CD14-positive monocyte (primary cell): ENCODE data around the gene ABCB8. TPM values are rescaled to one million over a fixed set of nuclear protein-coding genes. Genes with fewer than 3 reads are reported as not detected.
A peak's percentile ranks its signal among the peaks of the same experiment; 100 is the strongest.

ENCODE experiments used
- DNase-seq, 3 donors: peaks; one replicate each; pipeline ENCODE4 v3.0.0-alpha.2; 2011 to 2022
- H2AFZ ChIP-seq: 2 replicates; pipeline ENCODE4 v1.6.0; 2012; ENCODE audit warnings: mild to moderate bottlenecking, low read depth, low read length, inconsistent platforms; ENCODE audit not compliant: insufficient read depth, poor library complexity, severe bottlenecking
- H3K27ac ChIP-seq, 2 donors: 1 replicate in 1 of 2; 2 replicates in 1 of 2; pipeline ENCODE4 v1.5.1; 2012 to 2013; ENCODE audit warnings: low read length in 2 of 2, control low read depth in 1 of 2, inconsistent platforms in 1 of 2, low read depth in 1 of 2, mild to moderate bottlenecking in 1 of 2
- H3K27me3 ChIP-seq, 2 donors: one replicate each; pipeline versions ENCODE4 v1.6.0 to v1.6.1; 2011 to 2013; ENCODE audit warnings: low read length in 2 of 2; ENCODE audit not compliant: control insufficient read depth in 2 of 2, insufficient read depth in 2 of 2
- H3K36me3 ChIP-seq, 2 donors: replicated peaks in 1 of 2; 1 replicate in 1 of 2; 2 replicates in 1 of 2; pipeline versions ENCODE4 v1.5.1 to v1.6.1; 2012 to 2013; ENCODE audit warnings: low read length in 2 of 2, control low read depth in 1 of 2, inconsistent platforms in 1 of 2, mild to moderate bottlenecking in 1 of 2; ENCODE audit not compliant: insufficient read depth in 2 of 2, control insufficient read depth in 1 of 2
- H3K4me1 ChIP-seq, 2 donors: 1 replicate in 1 of 2; 2 replicates in 1 of 2; pipeline versions ENCODE4 v1.5.1 to v1.6.1; 2012 to 2013; ENCODE audit warnings: low read length in 2 of 2, control low read depth in 1 of 2, inconsistent platforms in 1 of 2, mild to moderate bottlenecking in 1 of 2, moderate library complexity in 1 of 2; ENCODE audit not compliant: insufficient read depth in 2 of 2, control insufficient read depth in 1 of 2
- H3K4me2 ChIP-seq: replicated peaks from 2 replicates; pipeline ENCODE3; 2012; ENCODE audit warnings: low read length, moderate library complexity, mild to moderate bottlenecking; ENCODE audit not compliant: poor library complexity, severe bottlenecking; ENCODE audit errors: extremely low read depth
- H3K4me3 ChIP-seq, 3 experiments: fragments of 200-600 bp in 1 of 3; sonication (generic) in 1 of 3; replicated peaks in 1 of 3; 1 replicate in 2 of 3; 2 replicates in 1 of 3; pipeline ENCODE4 v1.5.1; 2011 to 2013; ENCODE audit warnings: low read length in 3 of 3, mild to moderate bottlenecking in 3 of 3, control low read depth in 2 of 3, low read depth in 2 of 3, inconsistent platforms in 1 of 3, moderate library complexity in 1 of 3
- H3K79me2 ChIP-seq: 2 replicates; pipeline ENCODE4 v1.6.0; 2012; ENCODE audit warnings: mild to moderate bottlenecking, control low read depth, inconsistent platforms, low read length, moderate library complexity; ENCODE audit not compliant: insufficient read depth
- H3K9ac ChIP-seq: 2 replicates; pipeline ENCODE4 v1.6.0; 2017; ENCODE audit warnings: low read length, mild to moderate bottlenecking; ENCODE audit not compliant: insufficient read depth, poor library complexity, severe bottlenecking
- H3K9me3 ChIP-seq, 2 donors: replicated peaks in 1 of 2; 1 replicate in 1 of 2; 2 replicates in 1 of 2; pipeline versions ENCODE4 v1.5.1 to v1.6.1; 2012 to 2013; ENCODE audit warnings: low read length in 2 of 2, control low read depth in 1 of 2; ENCODE audit not compliant: control insufficient read depth in 1 of 2, insufficient read depth in 1 of 2
- H4K20me1 ChIP-seq: 2 replicates; pipeline ENCODE4 v1.6.0; 2012; ENCODE audit warnings: mild to moderate bottlenecking, low read length, control low read depth, moderate library complexity; ENCODE audit not compliant: insufficient read depth
- H3K27ac Mint-ChIP-seq, 7 donors: one replicate each; pipeline ENCODE4 v1.8.0; 2020; ENCODE audit warnings: mild to moderate bottlenecking in 7 of 7, mixed read lengths in 7 of 7, moderate library complexity in 6 of 7, inconsistent platforms in 2 of 7
- H3K27me3 Mint-ChIP-seq, 3 donors: one replicate each; pipeline ENCODE4 v1.8.0; 2021 to 2022; ENCODE audit warnings: low read depth in 3 of 3, mild to moderate bottlenecking in 3 of 3, mixed read lengths in 3 of 3, moderate library complexity in 3 of 3, inconsistent platforms in 1 of 3
- H3K36me3 Mint-ChIP-seq, 2 donors: one replicate each; pipeline ENCODE4 v1.8.0; 2020; ENCODE audit warnings: mixed read lengths in 2 of 2, inconsistent platforms in 1 of 2, mild to moderate bottlenecking in 1 of 2
- H3K4me1 Mint-ChIP-seq: one replicate; pipeline ENCODE4 v1.8.0; 2020; ENCODE audit warnings: mild to moderate bottlenecking, mixed read lengths
- H3K4me3 Mint-ChIP-seq, 2 donors: one replicate each; pipeline ENCODE4 v1.8.0; 2020; ENCODE audit warnings: mild to moderate bottlenecking in 2 of 2, mixed read lengths in 2 of 2, moderate library complexity in 1 of 2
- H3K9me3 Mint-ChIP-seq, 7 donors: one replicate each; pipeline ENCODE4 v1.8.0; 2020 to 2022; ENCODE audit warnings: mixed read lengths in 7 of 7, mild to moderate bottlenecking in 6 of 7, moderate library complexity in 6 of 7, inconsistent platforms in 2 of 7
- CTCF ChIP-seq: fragments of 200-600 bp; IDR thresholded peaks from one replicate; pipeline ENCODE4 v1.8.0; 2022; ENCODE audit warnings: antibody characterized with exemption, mild to moderate bottlenecking
- WGBS: methylation state at CpG from one replicate; pipeline ENCODE4 v1.1.5; 2013; ENCODE audit warnings: missing lambda C conversion rate; ENCODE audit not compliant: insufficient coverage; 5-methylcytosine and 5-hydroxymethylcytosine counted together
- intact Hi-C, 2 donors: fragments of 100-400 bp; cut with micrococcal nuclease; formaldehyde crosslinking; loops; one replicate each; pipeline versions ENCODE4 v1.15.0 to v1.15.1; 2023
- polyA plus RNA-seq, 3 donors: library from polyadenylated mRNA; depleted of rRNA in 1 of 3; unstranded in 2 of 3; stranded (reverse) in 1 of 3; fragments of 300-500 nt in 2 of 3; fragments of >200 nt in 1 of 3; fragmentation: Illumina TruSeq in 2 of 3; gene quantifications; 1 replicate in 2 of 3; 2 replicates in 1 of 3; pipeline ENCODE4 v1.2.3, GENCODE V29; 2012 to 2021

Gene ABCB8
- polyA plus RNA-seq, 3 donors = 9.3 to 19.9 (median 9.5) TPM

GRCh38 chr7:151064993-151065392 is 36.7 kb downstream of the ABCB8 start:
- Histone ChIP-seq H3K4me2 (no peak overlapping the region), H3K9me3 (no peaks in the 10 kb centered on the region), H3K4me1 (peaks cover 12 to 14% of the 10 kb centered on the region in 2 donors), H3K4me3 (no peak overlapping the region), H3K9ac (no peak overlapping the region), H3K36me3 (peaks cover 65 to 81% of the 10 kb centered on the region in 2 donors), H3K79me2 (peaks cover 24% of the 10 kb centered on the region), H4K20me1 (peaks cover 83% of the 10 kb centered on the region), H3K27me3 (no peaks in the 10 kb centered on the region), H2AFZ (no peak overlapping the region), H3K27ac (no peak overlapping the region)
- Mint-ChIP-seq H3K9me3 (peaks cover 0 to 3% (median 0%) of the 10 kb centered on the region in 7 donors), H3K27me3 (no peaks in the 10 kb centered on the region), H3K27ac (peak overlapping the region in 1 of 7 donors; percentile 8), H3K36me3 (peaks cover 45 to 73% of the 10 kb centered on the region in 2 donors), H3K4me1 (peaks cover 16% of the 10 kb centered on the region), H3K4me3 (no peak overlapping the region)
- intact Hi-C loops = no loop called here
- TF ChIP-seq CTCF = no peak
- WGBS = 100% methylated on average over 1 of the region's 6 CpGs
- no peak for DNase-seq

GRCh38 chr7:151065516-151065915 is 37.3 kb downstream of the ABCB8 start:
- Histone ChIP-seq H4K20me1 (peaks cover 78% of the 10 kb centered on the region), H3K36me3 (peaks cover 71 to 86% of the 10 kb centered on the region in 2 donors), H2AFZ (no peak overlapping the region), H3K9ac (no peak overlapping the region), H3K27ac (peak overlapping the region in 1 of 2 donors; percentile 14), H3K27me3 (no peaks in the 10 kb centered on the region), H3K4me3 (no peak overlapping the region), H3K79me2 (peaks cover 19% of the 10 kb centered on the region), H3K4me2 (no peak overlapping the region), H3K4me1 (peaks cover 7 to 9% of the 10 kb centered on the region in 2 donors), H3K9me3 (no peaks in the 10 kb centered on the region)
- no peak for TF ChIP-seq CTCF
- WGBS = 99% methylated on average over 11 of the region's 14 CpGs
- H3K4me3 Mint-ChIP-seq = no peak overlapping the region
- no peaks in the 10 kb centered on the region for H3K27me3 Mint-ChIP-seq
- no peak for DNase-seq
- H3K27ac Mint-ChIP-seq = peak overlapping the region in 2 of 7 donors; percentile 8 to 45
- peaks cover 11% of the 10 kb centered on the region for H3K4me1 Mint-ChIP-seq
- intact Hi-C loops = no loop called here
- peaks cover 0 to 3% (median 0%) of the 10 kb centered on the region in 7 donors for H3K9me3 Mint-ChIP-seq
- peaks cover 50 to 79% of the 10 kb centered on the region in 2 donors for H3K36me3 Mint-ChIP-seq
